ENCODE results near the gene NCF2.

The NCF2 gene

GRCh38 chr1:183611021-183611420 is 20.8 kb upstream of the NCF2 start:
- DNase-seq = no peak

- DNase-seq = no peak
These were observed 19.6 kb upstream of the NCF2 start for GRCh38 chr1:183609759-183610452.

- peak; percentile 67 for DNase-seq
These were observed 19.1 kb upstream of the NCF2 start for GRCh38 chr1:183609313-183609712.

- no peak for DNase-seq
These were observed 17.2 kb upstream of the NCF2 start for GRCh38 chr1:183607322-183607980.

GRCh38 chr1:183605904-183606303 is 15.6 kb upstream of the NCF2 start:
- no peak for DNase-seq

GRCh38 chr1:183604815-183605214 is 14.6 kb upstream of the NCF2 start:
- DNase-seq = peak; percentile 78

GRCh38 chr1:183604038-183604808 is 14.0 kb upstream of the NCF2 start:
- DNase-seq = peak; percentile 87

GRCh38 chr1:183602510-183602909 is 12.3 kb upstream of the NCF2 start:
- DNase-seq = no peak

GRCh38 chr1:183600634-183601033 is 10.4 kb upstream of the NCF2 start:
- no peak for DNase-seq

- DNase-seq = no peak
These were observed 9.9 kb upstream of the NCF2 start for GRCh38 chr1:183600136-183600535.

- no peak for DNase-seq
These were observed 8.1 kb upstream of the NCF2 start for GRCh38 chr1:183598386-183598785.

- DNase-seq = no peak
These were observed 7.5 kb upstream of the NCF2 start for GRCh38 chr1:183597656-183598347.

- no peak for DNase-seq
These were observed 6.2 kb upstream of the NCF2 start for GRCh38 chr1:183596500-183596899.

GRCh38 chr1:183595537-183595936 is 5.3 kb upstream of the NCF2 start:
- no peak for DNase-seq

- no peak for DNase-seq
These were observed 3.1 kb upstream of the NCF2 start for GRCh38 chr1:183593356-183593755.

GRCh38 chr1:183592733-183593132 is 2.5 kb upstream of the NCF2 start:
- DNase-seq = no peak

GRCh38 chr1:183589874-183590243 is 400 bp downstream of the NCF2 start:
- DNase-seq = no peak

- no peak for DNase-seq
These were observed 875 bp downstream of the NCF2 start for GRCh38 chr1:183589384-183589783.

GRCh38 chr1:183588827-183589226 is 1.4 kb downstream of the NCF2 start:
- no peak for DNase-seq

- DNase-seq = no peak
These were observed 3.3 kb downstream of the NCF2 start for GRCh38 chr1:183586926-183587325.

- no peak for DNase-seq
These were observed 3.8 kb downstream of the NCF2 start for GRCh38 chr1:183586455-183586854.

- DNase-seq = no peak
These were observed 5.2 kb downstream of the NCF2 start for GRCh38 chr1:183585038-183585437.

GRCh38 chr1:183584147-183584546 is 6.1 kb downstream of the NCF2 start:
- DNase-seq = no peak
